ENCODE results near the gene P2RX3.
"Not testable (repeated sequence)": the region's sequence is repeated elsewhere in the genome, so short reads cannot be mapped to it uniquely, and the experiment has no call there.

P2RX3 gene

GRCh38 chr11:57358991-57359390 is 20.8 kb downstream of the P2RX3 start:
- no peak for DNase-seq
- no peak overlapping the region for H3K4me3 ChIP-seq (ENCODE audit: low read depth, low read length)
- in situ Hi-C loops (cut with HindIII; ENCODE audit: low pct_ligation_motif_present, low sequenced_read_pairs): no loop called here
- no peak for TF ChIP-seq CTCF (IDR thresholded peaks at IDR 0.05; ENCODE audit: low read depth, low read length, missing control alignments)
- no peaks in the 10 kb centered on the region for H3K36me3 ChIP-seq (replicated peaks)
- no peak overlapping the region for H3K27ac ChIP-seq
- no peaks in the 10 kb centered on the region for H3K27me3 ChIP-seq (replicated peaks)

DNA sequence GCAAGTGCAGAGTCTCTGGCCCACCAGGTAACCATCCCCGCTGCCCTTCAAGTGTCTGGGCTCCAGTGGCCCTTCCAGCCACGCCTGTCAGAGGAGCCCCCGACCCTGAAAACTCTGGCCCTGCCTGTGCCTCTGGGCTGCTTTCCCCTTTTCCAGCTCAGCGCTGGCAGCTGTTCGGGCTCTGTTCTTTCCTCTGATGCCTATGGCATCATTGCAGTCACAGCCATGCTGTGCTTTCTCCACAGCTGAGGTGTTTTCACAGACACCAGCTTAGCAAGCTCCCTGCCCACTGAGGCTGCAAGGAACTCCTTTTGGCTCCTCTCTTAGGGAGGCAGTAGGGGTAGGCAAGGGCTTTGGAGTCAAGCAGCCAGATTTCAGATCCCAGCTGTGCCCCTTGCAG is 21.2 kb downstream of the P2RX3 start:
- H3K36me3 ChIP-seq (replicated peaks): no peaks in the 10 kb centered on the region
- no peak overlapping the region for H3K27ac ChIP-seq
- in situ Hi-C loops (cut with HindIII; ENCODE audit: low pct_ligation_motif_present, low sequenced_read_pairs): no loop called here
- H3K4me3 ChIP-seq (ENCODE audit: low read depth, low read length): no peak overlapping the region
- H3K27me3 ChIP-seq (replicated peaks): no peaks in the 10 kb centered on the region
- no peak for TF ChIP-seq CTCF (IDR thresholded peaks at IDR 0.05; ENCODE audit: low read depth, low read length, missing control alignments)
- no peak for DNase-seq

GRCh38 chr11:57359896-57360690 is 21.9 kb downstream of the P2RX3 start:
- no peak for TF ChIP-seq CTCF (IDR thresholded peaks at IDR 0.05; ENCODE audit: low read depth, low read length, missing control alignments)
- no peak for DNase-seq
- H3K27ac ChIP-seq: no peak overlapping the region
- no peak overlapping the region for H3K4me3 ChIP-seq (ENCODE audit: low read depth, low read length)
- no peaks in the 10 kb centered on the region for H3K36me3 ChIP-seq (replicated peaks)
- in situ Hi-C loops (cut with HindIII; ENCODE audit: low pct_ligation_motif_present, low sequenced_read_pairs): no loop called here
- no peaks in the 10 kb centered on the region for H3K27me3 ChIP-seq (replicated peaks)

- TF ChIP-seq CTCF (IDR thresholded peaks at IDR 0.05; ENCODE audit: low read depth, low read length, missing control alignments): no peak
- in situ Hi-C loops (cut with HindIII; ENCODE audit: low pct_ligation_motif_present, low sequenced_read_pairs): no loop called here
Measured at GRCh38 chr11:57360991-57361390, 22.8 kb downstream of the P2RX3 start.

GRCh38 chr11:57361420-57361819 is 23.3 kb downstream of the P2RX3 start:
- H3K36me3 ChIP-seq (replicated peaks); DNase-seq; H3K27me3 ChIP-seq (replicated peaks); H3K27ac ChIP-seq; H3K4me3 ChIP-seq (ENCODE audit: low read depth, low read length); in situ Hi-C loops (cut with HindIII; ENCODE audit: low pct_ligation_motif_present, low sequenced_read_pairs): not testable (repeated sequence)

More at GRCh38 chr11:57360991-57361390, 22.8 kb downstream of the P2RX3 start:
- no peaks in the 10 kb centered on the region for H3K27me3 ChIP-seq (replicated peaks)
- H3K4me3 ChIP-seq (ENCODE audit: low read depth, low read length): no peak overlapping the region
- H3K36me3 ChIP-seq (replicated peaks): no peaks in the 10 kb centered on the region
- no peak overlapping the region for H3K27ac ChIP-seq
- DNase-seq: no peak

GRCh38 chr11:57361926-57362325 is 23.8 kb downstream of the P2RX3 start:
- in situ Hi-C loops (cut with HindIII; ENCODE audit: low pct_ligation_motif_present, low sequenced_read_pairs): no loop called here
- no peak for TF ChIP-seq CTCF (IDR thresholded peaks at IDR 0.05; ENCODE audit: low read depth, low read length, missing control alignments)
- Histone ChIP-seq H3K36me3 (replicated peaks) (no peaks in the 10 kb centered on the region), H3K4me3 (ENCODE audit: low read depth, low read length) (no peak overlapping the region), H3K27ac (no peak overlapping the region), H3K27me3 (replicated peaks) (no peaks in the 10 kb centered on the region)
- no peak for DNase-seq

Measured in brain microvascular endothelial cell (primary cell).